Stomach (tissue), 9 donors: ENCODE data around the gene FANCE. TPM values are rescaled to one million over a fixed set of nuclear protein-coding genes. Genes with fewer than 3 reads are reported as not detected.

Experiments
- DNase-seq, 2 donors: peaks; one replicate each; pipeline versions ENCODE4 v3.0.0 to v3.0.0-alpha.2; 2013 to 2019
- H3K27ac ChIP-seq, 5 donors: fragments of 200-600 bp in 4 of 5; sonication (generic) in 4 of 5; one replicate each; pipeline ENCODE4 v1.5.1; 2013 to 2019; ENCODE audit warnings: mild to moderate bottlenecking in 1 of 5, moderate library complexity in 1 of 5
- H3K27me3 ChIP-seq, 3 donors: fragments of 200-600 bp; sonication (generic); one replicate each; pipeline ENCODE4 v1.5.1; 2017 to 2019; ENCODE audit warnings: mixed run types in 1 of 3
- H3K36me3 ChIP-seq, 4 donors: fragments of 200-600 bp; sonication (generic); 1 replicate in 3 of 4; 2 replicates in 1 of 4; pipeline ENCODE4 v1.5.1; 2016 to 2019
- H3K4me1 ChIP-seq, 4 donors: fragments of 200-600 bp; sonication (generic); one replicate each; pipeline ENCODE4 v1.5.1; 2016 to 2019
- H3K4me3 ChIP-seq, 4 donors: fragments of 200-600 bp; sonication (generic) in 3 of 4; one replicate each; pipeline ENCODE4 v1.5.1; 2016 to 2019; ENCODE audit warnings: mild to moderate bottlenecking in 1 of 4
- H3K9me3 ChIP-seq, 4 donors: fragments of 200-600 bp; sonication (generic); one replicate each; pipeline ENCODE4 v1.5.1; 2016 to 2019
- CTCF ChIP-seq, 7 experiments: fragments of 450-650 bp in 4 of 7; fragments of 200-600 bp in 3 of 7; sonication (generic) in 3 of 7; IDR thresholded peaks; one replicate each; pipeline ENCODE4 v1.5.1; 2016 to 2019; ENCODE audit warnings: antibody characterized with exemption in 7 of 7, control low read depth in 2 of 7, mild to moderate bottlenecking in 1 of 7
- EP300 ChIP-seq: sonication (generic); formaldehyde crosslinking; IDR thresholded peaks from one replicate; pipeline ENCODE4 v1.6.1; 2017; ENCODE audit warnings: antibody characterized with exemption
- POLR2A ChIP-seq, 4 donors: fragments of 450-650 bp; IDR thresholded peaks; one replicate each; pipeline ENCODE4 v1.6.1; 2016; ENCODE audit warnings: antibody characterized with exemption in 4 of 4, control low read depth in 2 of 4, mild to moderate bottlenecking in 1 of 4, moderate library complexity in 1 of 4
- POLR2AphosphoS5 ChIP-seq, 3 donors: sonication (generic); formaldehyde crosslinking; IDR thresholded peaks; one replicate each; pipeline ENCODE4 v1.6.1; 2016; ENCODE audit warnings: antibody characterized with exemption in 3 of 3
- WGBS, 5 donors: extraction: QIAGEN DNeasy Blood & Tissue Kit in 3 of 5; methylation state at CpG; one replicate each; pipeline versions ENCODE4 v1.1.5 to v1.1.7; 2013 to 2018; 5-methylcytosine and 5-hydroxymethylcytosine counted together
- intact Hi-C: fragments of 100-400 bp; cut with DNase I; formaldehyde crosslinking; loops from one replicate; pipeline ENCODE4 v1.15.1; 2023; ENCODE audit warnings: low total_unique reads
- polyA plus RNA-seq, 3 donors: library from polyadenylated mRNA; stranded (reverse); fragments of 200-250 nt; gene quantifications; one replicate each; pipeline ENCODE4 v1.2.3, GENCODE V29; 2013
- total RNA-seq, 5 donors: library from RNA; depleted of rRNA; stranded (reverse); fragments of >200 nt; gene quantifications; one replicate each; pipeline versions ENCODE4 v1.1.0 to v1.2.3, GENCODE V29; 2014 to 2016
- donor health status: healthy with polysubstance abuse.
- donor health status: Bipolar disorder and iron deficiency.
- donor health status: healthy.

The FANCE gene
- total and polyA plus RNA-seq, 8 donors: 1.3 to 8.3 (median 3.3) TPM

DNA sequence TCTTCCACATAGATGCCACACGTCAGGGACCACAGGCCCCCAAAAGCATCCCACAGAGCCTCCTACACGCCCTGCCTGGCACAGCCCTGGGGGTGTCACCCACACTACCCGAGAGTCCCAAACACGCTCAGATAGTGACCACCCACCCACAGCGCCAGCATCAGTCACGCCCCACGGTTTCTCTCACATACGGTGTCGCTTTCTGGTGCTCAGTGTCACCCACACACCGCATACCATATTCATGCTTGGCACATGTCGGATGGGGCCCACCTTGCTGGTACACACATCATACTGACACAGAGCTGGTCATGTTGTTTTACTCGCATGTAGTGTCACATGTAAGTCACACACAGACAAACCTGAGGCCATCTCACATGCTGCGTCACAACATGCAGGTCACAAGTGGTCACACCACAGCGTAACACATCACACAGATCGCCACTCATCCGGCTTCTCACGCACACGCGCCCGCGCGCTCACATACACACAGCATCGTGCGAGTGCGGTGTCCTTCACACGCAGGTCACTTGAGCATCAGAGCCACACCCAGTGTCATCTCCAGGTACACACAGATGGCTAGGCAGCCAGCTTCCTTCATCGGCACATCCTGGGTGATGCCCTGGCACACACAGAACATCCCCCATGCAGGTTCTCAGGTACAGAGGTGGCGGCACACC, 41.3 kb downstream of the FANCE start:
- H3K36me3 ChIP-seq: no peaks in the 10 kb centered on the region
- peak overlapping the region; percentile 65 to 99 (median 89) for H3K4me3 ChIP-seq
- H3K4me1 ChIP-seq: peaks cover 74 to 87% (median 84%) of the 10 kb centered on the region in 4 donors
- DNase-seq: no peak
- H3K9me3 ChIP-seq: no peaks in the 10 kb centered on the region
- peak overlapping the region in 4 of 5 donors; percentile 89 to 98 (median 98) for H3K27ac ChIP-seq
- TF ChIP-seq POLR2A (IDR thresholded peaks at IDR 0.05) (no peak), EP300 (no peak), CTCF (IDR thresholded peaks at IDR 0.05) (no peak), POLR2AphosphoS5 (IDR thresholded peaks at IDR 0.05) (no peak)
- peaks cover 0 to 24% (median 9%) of the 10 kb centered on the region in 3 donors for H3K27me3 ChIP-seq
- intact Hi-C loops: no loop called here
- WGBS, 5 donors: 78 to 87% (median 83%) methylated on average over 27 to 28 of the region's 28 CpGs

DNA sequence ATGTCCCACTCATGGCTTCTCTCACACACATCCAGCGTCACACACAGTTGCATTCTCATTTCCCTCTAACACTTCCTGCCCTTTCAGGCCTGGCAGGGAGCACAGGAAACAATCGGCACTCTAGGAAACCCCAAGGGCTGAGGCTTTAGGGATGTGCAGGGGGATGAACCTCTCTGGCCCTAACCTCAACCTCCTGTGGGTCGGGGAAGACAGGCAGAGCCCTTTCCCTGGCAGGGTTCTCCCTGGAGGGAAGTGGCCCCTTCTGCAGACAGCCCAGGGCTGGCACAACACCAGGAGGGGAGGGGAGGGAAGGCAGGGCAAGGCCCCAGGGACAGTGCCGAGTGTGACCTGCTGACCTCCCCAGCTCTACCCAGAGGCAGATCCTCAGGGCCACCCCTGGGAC, 42.0 kb downstream of the FANCE start:
- no peaks in the 10 kb centered on the region for H3K36me3 ChIP-seq
- DNase-seq: peak in 1 of 2 donors; percentile 50
- peak overlapping the region; percentile 65 to 99 (median 89) for H3K4me3 ChIP-seq
- intact Hi-C loops: no loop called here
- 13 to 26% (median 17%) methylated on average over 2 to 4 of the region's 4 CpGs for WGBS, 5 donors
- H3K4me1 ChIP-seq: peaks cover 72 to 86% (median 82%) of the 10 kb centered on the region in 4 donors
- peaks cover 0 to 26% (median 13%) of the 10 kb centered on the region in 3 donors for H3K27me3 ChIP-seq
- no peaks in the 10 kb centered on the region for H3K9me3 ChIP-seq
- no peak for TF ChIP-seq POLR2AphosphoS5 (IDR thresholded peaks at IDR 0.05)
- TF ChIP-seq POLR2A (IDR thresholded peaks at IDR 0.05): peak in 1 of 4 donors; percentile 10
- TF ChIP-seq CTCF (IDR thresholded peaks at IDR 0.05): no peak
- peak overlapping the region in 4 of 5 donors; percentile 89 to 98 (median 98) for H3K27ac ChIP-seq

- Histone ChIP-seq H3K9me3 (no peaks in the 10 kb centered on the region), H3K36me3 (no peaks in the 10 kb centered on the region), H3K27me3 (peaks cover 0 to 30% (median 13%) of the 10 kb centered on the region in 3 donors), H3K27ac (peak overlapping the region; percentile 87 to 98 (median 98)), H3K4me1 (peaks cover 61 to 75% (median 71%) of the 10 kb centered on the region in 4 donors), H3K4me3 (peak overlapping the region; percentile 65 to 99 (median 89))
- TF ChIP-seq CTCF (IDR thresholded peaks at IDR 0.05) (no peak), POLR2AphosphoS5 (IDR thresholded peaks at IDR 0.05) (peak in 2 of 3 donors; percentile 35 to 61)
- intact Hi-C loops: no loop called here
- peak in 1 of 2 donors; percentile 55 for DNase-seq
- WGBS, 5 donors: 41 to 67% (median 49%) methylated on average over 9 of the region's 9 CpGs
These were observed 43.3 kb downstream of the FANCE start for GRCh38 chr6:35495258-35496035.

DNA sequence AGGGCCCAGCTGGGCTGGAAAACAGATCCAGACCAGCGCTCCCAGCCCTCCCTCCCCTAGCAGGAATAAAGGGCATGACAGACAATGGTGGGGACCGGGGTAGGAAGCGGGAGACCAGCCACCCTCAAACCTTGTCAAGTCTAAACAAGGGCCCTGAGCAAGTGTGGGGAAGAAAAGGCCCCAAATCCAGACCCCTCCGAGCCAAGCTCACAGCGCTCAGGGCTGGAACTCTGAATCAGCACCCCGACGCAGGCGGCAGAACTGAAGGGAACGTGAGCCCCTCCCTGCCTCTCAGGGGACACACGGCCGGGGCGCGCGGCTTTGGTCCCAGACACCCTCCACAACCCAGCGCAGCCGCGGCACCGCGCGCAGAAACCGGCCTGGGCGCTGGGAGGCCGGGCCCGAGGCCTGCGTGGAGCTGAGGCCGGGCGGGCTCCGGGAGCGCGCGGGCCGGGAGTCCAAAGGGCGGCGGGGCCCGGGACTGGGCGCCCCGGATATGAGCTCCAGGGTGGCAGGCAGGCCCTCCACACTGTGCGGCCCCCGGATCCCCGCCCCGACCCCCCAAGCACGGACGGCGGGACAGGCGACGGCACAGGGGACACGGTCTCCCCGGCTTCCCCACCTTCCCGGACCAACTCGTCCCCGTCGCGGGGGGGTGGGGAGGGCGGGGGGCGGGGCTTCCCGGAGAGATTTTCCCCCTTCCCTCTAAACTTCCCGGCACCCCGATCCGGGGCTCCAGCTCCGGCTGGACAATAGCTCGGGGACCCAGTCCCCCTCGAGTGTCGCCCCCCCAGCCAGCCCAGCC, 44.1 kb downstream of the FANCE start:
- peak overlapping the region; percentile 65 to 99 (median 89) for H3K4me3 ChIP-seq
- no peaks in the 10 kb centered on the region for H3K9me3 ChIP-seq
- intact Hi-C loops: no loop called here
- H3K36me3 ChIP-seq: no peaks in the 10 kb centered on the region
- DNase-seq: peak; percentile 54 to 83
- H3K27me3 ChIP-seq: peaks cover 0 to 30% (median 13%) of the 10 kb centered on the region in 3 donors
- peak overlapping the region; percentile 87 to 98 (median 98) for H3K27ac ChIP-seq
- 8 to 20% (median 11%) methylated on average over 18 to 63 of the region's 63 CpGs for WGBS, 5 donors
- peaks cover 53 to 69% (median 63%) of the 10 kb centered on the region in 4 donors for H3K4me1 ChIP-seq
- TF ChIP-seq CTCF (IDR thresholded peaks at IDR 0.05): no peak
- TF ChIP-seq POLR2AphosphoS5 (IDR thresholded peaks at IDR 0.05): no peak
- no peak for TF ChIP-seq POLR2A (IDR thresholded peaks at IDR 0.05)
- no peak for TF ChIP-seq EP300
